ENCODE measurements around the gene TNFAIP8. TPM values are rescaled to one million over a fixed set of nuclear protein-coding genes. Genes with fewer than 3 reads are reported as not detected.

Gene TNFAIP8
- total RNA-seq, 1 donor = 242 TPM

Other genes with a start within 250 kb of the TNFAIP8 start
- 15.8 TPM for gene HSD17B4, start 96.5 kb downstream of the TNFAIP8 start, total RNA-seq

Measured in mononuclear cell (primary cell).